Trophoblast cell (in vitro differentiated cells and primary cell): Measurements from ENCODE around the gene HSD17B4.
A peak's percentile ranks its signal among the peaks of the same experiment; 100 is the strongest.

Experiments
- DNase-seq, 2 donors: peaks; one replicate each; pipeline ENCODE4 v3.0.0-alpha.2; 2016
- H2AFZ ChIP-seq: 2 replicates; pipeline ENCODE4 v1.6.1; 2013; ENCODE audit warnings: low read length, moderate library complexity, mild to moderate bottlenecking; ENCODE audit not compliant: insufficient read depth, poor library complexity
- H2AK5ac ChIP-seq: 2 replicates; pipeline ENCODE4 v1.6.1; 2013; ENCODE audit warnings: mild to moderate bottlenecking, low read length
- H2BK120ac ChIP-seq: 2 replicates; pipeline ENCODE4 v1.6.1; 2013; ENCODE audit warnings: low read length, mild to moderate bottlenecking, moderate library complexity; ENCODE audit not compliant: insufficient read depth, poor library complexity
- H2BK12ac ChIP-seq: 2 replicates; pipeline ENCODE4 v1.6.1; 2013; ENCODE audit warnings: mild to moderate bottlenecking, low read length, moderate library complexity
- H2BK5ac ChIP-seq: 2 replicates; pipeline ENCODE4 v1.6.1; 2013; ENCODE audit warnings: low read length, low read depth, moderate library complexity, mild to moderate bottlenecking; ENCODE audit not compliant: poor library complexity
- H3K14ac ChIP-seq: 2 replicates; pipeline ENCODE4 v1.6.1; 2013; ENCODE audit warnings: mild to moderate bottlenecking, low read length
- H3K18ac ChIP-seq: 2 replicates; pipeline ENCODE4 v1.6.1; 2013; ENCODE audit warnings: mild to moderate bottlenecking, low read length
- H3K23ac ChIP-seq: 2 replicates; pipeline ENCODE4 v1.6.1; 2013; ENCODE audit warnings: low read length
- H3K27ac ChIP-seq: 2 replicates; pipeline ENCODE4 v1.5.1; 2013; ENCODE audit warnings: low read depth, mild to moderate bottlenecking, inconsistent platforms, low read length, moderate library complexity
- H3K27me3 ChIP-seq: 2 replicates; pipeline ENCODE4 v1.6.1; 2013; ENCODE audit warnings: inconsistent platforms, mild to moderate bottlenecking, low read length, moderate library complexity; ENCODE audit not compliant: insufficient read depth
- H3K36me3 ChIP-seq, 2 experiments: 1 replicate in 1 of 2; 2 replicates in 1 of 2; pipeline ENCODE4 v1.6.1; 2013; ENCODE audit warnings: low read length in 2 of 2, mild to moderate bottlenecking in 2 of 2, moderate library complexity in 1 of 2; ENCODE audit not compliant: insufficient read depth in 2 of 2, control insufficient read depth in 1 of 2
- H3K4ac ChIP-seq: 2 replicates; pipeline ENCODE4 v1.6.1; 2013; ENCODE audit warnings: low read depth, mild to moderate bottlenecking, low read length, moderate library complexity
- H3K4me1 ChIP-seq, 2 experiments: 1 replicate in 1 of 2; 2 replicates in 1 of 2; pipeline ENCODE4 v1.6.1; 2013; ENCODE audit warnings: low read length in 2 of 2, mild to moderate bottlenecking in 2 of 2, moderate library complexity in 1 of 2; ENCODE audit not compliant: insufficient read depth in 2 of 2, control insufficient read depth in 1 of 2
- H3K4me2 ChIP-seq: 2 replicates; pipeline ENCODE4 v1.6.1; 2013; ENCODE audit warnings: inconsistent platforms, mild to moderate bottlenecking, low read length, moderate library complexity
- H3K4me3 ChIP-seq: 2 replicates; pipeline ENCODE4 v1.5.1; 2013; ENCODE audit warnings: mild to moderate bottlenecking, low read depth, low read length, inconsistent platforms
- H3K79me1 ChIP-seq: one replicate; pipeline ENCODE4 v1.6.1; 2013; ENCODE audit warnings: low read length
- H3K79me2 ChIP-seq: 2 replicates; pipeline ENCODE4 v1.6.1; 2013; ENCODE audit warnings: low read length, mild to moderate bottlenecking; ENCODE audit not compliant: control insufficient read depth, insufficient read depth, poor library complexity
- H3K9ac ChIP-seq: 2 replicates; pipeline ENCODE4 v1.6.1; 2013; ENCODE audit warnings: mild to moderate bottlenecking, low read length
- H3K9me3 ChIP-seq: 2 replicates; pipeline ENCODE4 v1.6.1; 2013; ENCODE audit warnings: low read depth, mild to moderate bottlenecking, control low read depth, inconsistent platforms, low read length; ENCODE audit not compliant: insufficient read depth
- H4K12ac ChIP-seq: 2 replicates; pipeline ENCODE4 v1.6.1; 2013; ENCODE audit warnings: low read depth, mild to moderate bottlenecking, low read length, moderate library complexity
- H4K8ac ChIP-seq: 2 replicates; pipeline ENCODE4 v1.6.1; 2013; ENCODE audit warnings: low read depth, mild to moderate bottlenecking, low read length, moderate library complexity
- H4K91ac ChIP-seq: one replicate; pipeline ENCODE4 v1.6.1; 2013; ENCODE audit warnings: low read depth, mild to moderate bottlenecking, low read length, moderate library complexity
- WGBS: extraction: QIAGEN DNeasy Blood & Tissue Kit; methylation state at CpG from one replicate; pipeline ENCODE4 v1.1.7; 2013; ENCODE audit warnings: missing lambda C conversion rate; ENCODE audit not compliant: insufficient read length, insufficient coverage; ENCODE audit errors: extremely low coverage; 5-methylcytosine and 5-hydroxymethylcytosine counted together

HSD17B4 gene

DNA sequence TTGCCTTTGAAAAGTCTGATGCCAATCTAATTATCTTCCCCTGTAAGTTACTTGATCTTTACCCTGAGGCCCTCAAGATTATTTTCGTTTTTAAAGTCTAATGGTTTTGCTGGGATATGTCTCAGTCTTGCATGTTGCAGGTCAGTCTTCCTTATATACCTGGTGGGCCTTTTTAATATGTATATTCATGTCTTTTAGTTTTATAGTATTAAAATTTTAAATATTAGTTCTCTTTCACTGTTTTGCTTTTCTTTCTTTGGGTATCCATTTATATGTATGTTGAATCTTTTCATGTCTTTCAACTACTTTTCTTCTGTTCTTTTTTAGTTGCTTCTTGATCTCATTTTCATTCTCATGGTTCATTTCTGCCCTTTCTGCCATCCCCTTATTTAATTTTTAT is 68.9 kb downstream of the HSD17B4 start:
- H3K4ac ChIP-seq = no peak overlapping the region

DNA sequence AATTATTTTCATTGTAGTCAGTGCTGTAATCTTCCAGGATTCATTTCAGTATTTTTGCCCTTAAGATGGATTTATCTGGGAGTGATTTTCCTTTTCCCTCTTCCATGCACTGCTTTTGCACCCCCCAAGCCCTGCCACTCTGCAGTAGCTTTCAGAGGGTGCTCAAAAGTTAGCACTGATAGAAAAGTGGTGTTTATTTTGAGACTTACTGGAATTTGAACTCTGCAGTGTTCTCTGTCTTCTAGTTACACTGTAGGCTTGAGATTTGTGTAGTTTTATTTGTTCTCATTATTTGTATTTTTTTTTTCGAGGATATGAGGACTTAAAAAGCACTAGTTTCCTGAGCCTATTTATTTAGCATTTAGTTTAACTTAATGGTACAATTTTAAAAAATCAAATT is 70.5 kb downstream of the HSD17B4 start:
- H3K4me2 ChIP-seq = no peak overlapping the region
- no peak overlapping the region for H4K12ac ChIP-seq
- H2BK5ac ChIP-seq = no peak overlapping the region
- no peaks in the 10 kb centered on the region for H3K27me3 ChIP-seq
- H3K18ac ChIP-seq = no peak overlapping the region
- H3K36me3 ChIP-seq = peaks cover 0 to 3% of the 10 kb centered on the region in 2 experiments
- no peaks in the 10 kb centered on the region for H3K79me2 ChIP-seq
- H2BK12ac ChIP-seq = no peak overlapping the region
- no peak overlapping the region for H2BK120ac ChIP-seq
- DNase-seq = no peak
- no peaks in the 10 kb centered on the region for H3K9me3 ChIP-seq
- H2AFZ ChIP-seq = no peak overlapping the region
- H3K23ac ChIP-seq = no peak overlapping the region
- H3K4ac ChIP-seq = no peak overlapping the region
- H3K9ac ChIP-seq = no peak overlapping the region
- no peaks in the 10 kb centered on the region for H3K79me1 ChIP-seq
- no peak overlapping the region for H3K14ac ChIP-seq
- no peak overlapping the region for H2AK5ac ChIP-seq
- H4K8ac ChIP-seq = no peak overlapping the region
- no peak overlapping the region for H3K27ac ChIP-seq
- WGBS = no CpG with 5 or more reads among the region's 1 CpG
- no peak overlapping the region for H4K91ac ChIP-seq
- no peaks in the 10 kb centered on the region for H3K4me1 ChIP-seq
- no peak overlapping the region for H3K4me3 ChIP-seq

More for the DNA sequence above, 68.9 kb downstream of the HSD17B4 start:
- no peak overlapping the region for H2AFZ ChIP-seq
- no peaks in the 10 kb centered on the region for H3K4me1 ChIP-seq
- H2AK5ac ChIP-seq = no peak overlapping the region
- H3K9ac ChIP-seq = no peak overlapping the region
- no peaks in the 10 kb centered on the region for H3K79me1 ChIP-seq
- no peak overlapping the region for H2BK12ac ChIP-seq
- no peak overlapping the region for H3K23ac ChIP-seq
- no peak overlapping the region for H3K4me2 ChIP-seq
- H4K8ac ChIP-seq = no peak overlapping the region
- no peak overlapping the region for H3K4me3 ChIP-seq
- no peak overlapping the region for H2BK5ac ChIP-seq
- no peak overlapping the region for H2BK120ac ChIP-seq
- DNase-seq = no peak
- no peak overlapping the region for H3K14ac ChIP-seq
- H3K79me2 ChIP-seq = no peaks in the 10 kb centered on the region
- H4K12ac ChIP-seq = no peak overlapping the region
- H3K9me3 ChIP-seq = no peaks in the 10 kb centered on the region
- no peak overlapping the region for H3K18ac ChIP-seq
- peaks cover 0 to 6% of the 10 kb centered on the region in 2 experiments for H3K36me3 ChIP-seq
- no CpG with 5 or more reads among the region's 1 CpG for WGBS
- no peaks in the 10 kb centered on the region for H3K27me3 ChIP-seq
- no peak overlapping the region for H4K91ac ChIP-seq
- H3K27ac ChIP-seq = no peak overlapping the region

DNA sequence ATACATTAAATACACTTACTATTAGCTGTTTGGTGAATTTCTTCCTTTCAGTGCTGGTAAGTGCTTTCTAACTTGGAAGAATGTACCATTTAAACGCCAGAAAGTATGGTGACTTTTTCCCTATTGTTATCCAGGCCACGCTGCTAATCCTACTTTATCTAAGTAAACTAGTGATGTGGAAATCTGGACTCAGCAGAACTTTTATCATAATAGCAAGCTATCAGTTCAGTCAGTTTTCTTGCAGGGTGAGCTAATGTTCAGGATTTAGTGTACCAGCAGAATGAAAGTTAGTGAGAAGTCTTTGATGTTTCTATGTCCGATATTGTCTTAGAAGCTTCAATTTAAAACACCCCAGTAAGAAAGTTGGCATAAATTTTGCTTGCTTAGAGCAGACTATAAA is 72.2 kb downstream of the HSD17B4 start:
- H3K27ac ChIP-seq = no peak overlapping the region
- no CpG with 5 or more reads among the region's 3 CpGs for WGBS
- H3K9me3 ChIP-seq = no peaks in the 10 kb centered on the region
- H3K36me3 ChIP-seq = no peaks in the 10 kb centered on the region
- no peak overlapping the region for H3K9ac ChIP-seq
- H3K23ac ChIP-seq = no peak overlapping the region
- H3K4me1 ChIP-seq = no peaks in the 10 kb centered on the region
- no peak for DNase-seq
- no peak overlapping the region for H2AK5ac ChIP-seq
- H3K27me3 ChIP-seq = no peaks in the 10 kb centered on the region
- no peak overlapping the region for H3K4me2 ChIP-seq
- H3K14ac ChIP-seq = no peak overlapping the region
- H2AFZ ChIP-seq = no peak overlapping the region
- H4K91ac ChIP-seq = no peak overlapping the region
- no peak overlapping the region for H2BK120ac ChIP-seq
- H3K79me1 ChIP-seq = no peaks in the 10 kb centered on the region
- H4K12ac ChIP-seq = no peak overlapping the region
- no peak overlapping the region for H2BK12ac ChIP-seq
- no peak overlapping the region for H2BK5ac ChIP-seq
- no peak overlapping the region for H3K4ac ChIP-seq
- no peak overlapping the region for H3K4me3 ChIP-seq
- H3K79me2 ChIP-seq = no peaks in the 10 kb centered on the region
- H4K8ac ChIP-seq = no peak overlapping the region
- no peak overlapping the region for H3K18ac ChIP-seq

DNA sequence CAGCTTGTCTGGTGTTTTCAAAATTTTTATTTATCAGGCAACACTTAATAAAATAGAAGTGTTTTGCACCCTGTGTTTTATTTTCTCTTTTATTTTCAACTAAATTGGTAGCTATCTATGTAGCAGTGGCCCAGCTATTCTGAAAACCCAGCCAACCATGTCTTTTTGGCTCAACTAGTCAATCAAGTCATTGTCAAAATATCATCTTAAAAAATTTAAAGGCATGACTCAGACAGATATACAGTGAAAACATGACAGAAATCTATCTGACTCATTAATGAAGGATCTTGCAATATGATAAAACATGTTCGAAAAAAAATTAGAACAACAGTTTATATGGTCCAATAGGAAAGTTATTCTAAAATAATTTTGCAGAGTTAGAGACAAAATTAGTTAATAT is 75.1 kb downstream of the HSD17B4 start:
- Histone ChIP-seq H3K9ac (no peak overlapping the region), H3K18ac (no peak overlapping the region), H2AFZ (no peak overlapping the region), H3K4me2 (no peak overlapping the region), H2BK120ac (no peak overlapping the region), H2AK5ac (no peak overlapping the region), H3K4me3 (no peak overlapping the region), H3K36me3 (no peaks in the 10 kb centered on the region), H4K91ac (no peak overlapping the region), H3K14ac (no peak overlapping the region), H3K4me1 (no peaks in the 10 kb centered on the region), H3K9me3 (no peaks in the 10 kb centered on the region), H2BK12ac (no peak overlapping the region), H3K79me2 (no peaks in the 10 kb centered on the region), H3K79me1 (no peaks in the 10 kb centered on the region), H4K8ac (no peak overlapping the region), H4K12ac (no peak overlapping the region), H2BK5ac (no peak overlapping the region), H3K4ac (no peak overlapping the region), H3K27me3 (no peaks in the 10 kb centered on the region), H3K23ac (no peak overlapping the region), H3K27ac (no peak overlapping the region)
- DNase-seq = peak in 1 of 2 donors; percentile 54
- no CpG with 5 or more reads among the region's 1 CpG for WGBS
